HG02884 (cell line): ENCODE measurements around the gene CABP7.

ENCODE experiments used
- ATAC-seq: cut with Tn5 transposase; IDR thresholded peaks from one replicate; pipeline ENCODE4 v1.9.1; 2021; ENCODE audit warnings: mild to moderate bottlenecking, moderate library complexity; ENCODE audit not compliant: unreplicated experiment

Gene CABP7

DNA sequence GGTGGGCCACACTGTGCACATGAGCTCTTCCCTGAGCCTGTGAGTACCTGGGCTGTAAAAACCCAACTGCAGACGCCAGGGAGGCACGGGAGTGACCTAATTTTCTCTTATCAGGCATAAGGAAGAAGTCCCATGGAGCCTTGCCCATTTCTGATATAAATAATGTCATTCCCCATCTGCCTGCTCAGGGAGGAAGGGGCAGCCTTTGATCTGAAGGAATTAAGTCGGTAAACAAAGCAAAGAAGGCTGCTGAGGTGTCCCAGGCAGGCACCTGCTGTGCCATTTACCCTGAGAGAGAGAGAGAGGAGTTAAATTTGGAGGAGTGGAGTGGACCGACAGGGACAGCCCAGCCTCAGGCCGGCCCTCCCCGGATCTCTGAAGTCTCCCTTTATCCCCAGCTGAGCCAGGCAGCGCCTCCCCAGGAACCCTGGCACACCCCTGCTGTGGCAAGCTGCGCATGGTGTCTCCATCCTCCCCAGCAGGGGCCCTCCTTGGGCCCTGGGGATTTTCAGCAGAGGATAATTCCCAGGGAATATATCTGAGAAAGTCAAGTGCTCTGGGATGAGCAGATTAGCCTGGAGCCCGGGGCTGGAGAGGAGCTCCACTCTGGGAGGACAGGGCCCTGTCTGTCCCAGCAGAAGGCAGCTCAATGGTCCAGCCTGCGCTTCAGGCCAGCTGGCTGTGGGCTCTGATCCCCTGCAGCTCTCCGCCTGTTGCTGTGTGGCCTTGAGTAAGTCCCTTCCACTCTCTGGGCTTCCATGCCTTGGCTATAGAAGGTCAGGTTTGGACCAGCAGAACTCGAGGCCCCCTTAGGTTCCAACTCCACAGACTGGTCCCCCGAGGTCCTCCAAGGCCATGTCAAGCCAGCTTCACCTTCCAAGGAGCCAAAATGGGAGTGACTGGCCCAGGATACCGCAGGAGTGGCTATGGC is 17.5 kb upstream of the CABP7 start:
- no peak for ATAC-seq

DNA sequence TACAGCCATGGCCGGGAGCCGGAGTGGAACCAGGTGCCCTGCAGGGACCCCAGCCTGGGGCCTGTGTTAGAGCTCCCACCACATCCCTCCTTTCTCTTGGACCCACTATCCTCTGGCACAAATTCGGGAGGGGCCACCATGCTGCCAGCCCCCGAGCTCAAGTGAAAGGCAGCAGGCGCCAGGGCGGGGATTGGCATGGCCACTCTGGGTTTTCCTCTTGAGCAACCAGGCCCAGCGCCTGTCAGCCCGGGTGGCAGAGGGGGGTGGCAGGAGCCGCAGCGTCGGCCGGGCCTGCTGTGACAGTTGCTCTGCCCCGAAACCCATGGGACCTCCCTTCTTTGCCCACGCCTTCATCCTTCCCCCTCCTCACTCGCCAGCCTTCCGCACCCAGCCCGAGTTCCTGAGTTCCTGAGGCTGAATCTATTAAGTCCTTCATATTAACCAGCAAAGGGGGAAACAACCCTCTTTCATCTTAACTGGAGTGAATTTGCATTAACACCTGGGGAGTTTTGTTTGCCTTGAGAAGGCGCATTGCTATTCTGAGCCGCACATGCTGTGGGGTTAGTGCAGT is 16.8 kb upstream of the CABP7 start:
- no peak for ATAC-seq

DNA sequence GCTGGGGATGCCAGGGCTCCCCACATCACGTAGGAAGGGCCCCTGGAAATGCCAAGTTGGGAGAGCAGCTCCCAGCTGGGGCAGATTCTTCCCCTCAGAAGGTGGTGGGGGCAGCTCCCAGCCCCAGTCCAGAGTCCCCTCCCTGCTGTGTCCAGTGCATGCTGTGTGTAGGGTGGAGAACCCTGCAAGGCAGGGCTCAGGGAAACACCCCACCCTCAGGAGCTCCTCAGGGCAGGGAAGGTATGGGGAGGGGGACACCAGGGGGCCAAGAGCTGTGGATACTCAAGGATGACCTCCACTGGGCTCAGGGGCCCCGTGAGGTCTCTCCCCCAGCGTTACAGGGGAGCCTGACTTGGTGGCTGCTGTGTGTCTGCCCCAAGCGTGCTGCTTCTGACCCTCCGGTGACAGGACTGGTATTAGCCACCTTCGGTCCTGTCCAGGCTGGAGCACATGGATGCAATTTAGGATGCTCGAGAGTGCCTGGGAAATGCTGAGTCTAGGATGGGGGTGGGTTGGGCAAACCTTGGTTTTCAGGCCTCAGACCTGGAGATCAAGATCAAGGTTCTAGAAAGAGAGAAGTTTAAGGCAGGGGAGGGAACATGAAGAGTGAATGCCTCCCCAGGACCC is 16.1 kb upstream of the CABP7 start:
- no peak for ATAC-seq

DNA sequence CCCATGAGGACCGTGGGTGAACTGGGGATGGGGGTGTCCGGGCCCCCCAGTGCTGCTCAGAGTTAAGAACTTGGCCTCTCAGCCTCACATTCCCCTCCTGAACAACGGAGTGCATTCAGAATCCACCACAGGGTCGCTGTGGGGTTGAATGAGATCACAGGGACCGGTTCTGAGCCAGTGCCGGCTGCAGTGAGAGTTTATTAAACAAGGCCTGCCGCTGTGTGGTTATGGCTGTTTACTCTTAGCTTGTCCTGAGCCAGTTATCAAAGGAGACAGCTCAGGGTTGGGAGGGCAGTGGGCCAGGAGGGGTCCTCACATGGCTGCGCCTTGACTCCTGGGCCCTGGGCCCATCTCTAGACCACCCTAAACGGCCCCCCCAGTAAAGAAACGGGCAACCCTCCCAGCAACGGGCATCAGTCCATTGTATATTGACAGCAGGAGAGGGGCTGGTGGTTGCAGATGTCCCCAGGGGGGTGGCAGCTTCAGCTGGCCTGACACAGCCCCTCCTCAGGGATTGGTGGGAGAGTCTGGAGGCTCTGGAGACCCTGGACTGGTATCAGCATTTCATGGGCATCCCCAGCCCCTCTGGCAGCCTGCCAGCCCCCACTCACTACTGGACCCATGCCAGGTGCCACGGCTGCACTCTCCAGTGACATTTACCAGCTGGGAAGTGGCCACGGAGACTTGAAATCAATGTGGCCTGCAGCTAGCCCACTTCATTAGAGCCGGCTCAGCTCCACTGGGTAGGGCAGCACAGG is 15.1 kb upstream of the CABP7 start:
- ATAC-seq = no peak

DNA sequence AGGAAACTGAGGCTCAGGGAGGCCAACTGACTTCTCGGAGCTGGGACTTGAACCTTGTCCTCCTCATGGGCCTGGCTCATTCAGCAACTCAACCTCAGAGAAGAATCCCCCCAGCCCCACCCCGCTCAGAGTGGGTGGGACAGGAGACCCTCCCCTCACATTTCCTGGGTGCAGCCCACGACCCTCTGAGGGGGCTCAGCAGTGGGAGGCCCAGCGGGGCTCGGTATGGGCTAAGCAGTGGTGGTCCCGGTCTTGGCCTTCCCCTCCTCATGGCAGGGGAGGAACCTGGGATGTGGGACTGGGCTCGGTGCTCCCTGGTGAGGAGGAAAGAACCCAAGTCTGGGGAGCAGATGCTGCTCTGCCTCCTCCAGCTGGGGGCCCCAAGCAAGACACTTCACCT is 14.2 kb upstream of the CABP7 start:
- no peak for ATAC-seq

DNA sequence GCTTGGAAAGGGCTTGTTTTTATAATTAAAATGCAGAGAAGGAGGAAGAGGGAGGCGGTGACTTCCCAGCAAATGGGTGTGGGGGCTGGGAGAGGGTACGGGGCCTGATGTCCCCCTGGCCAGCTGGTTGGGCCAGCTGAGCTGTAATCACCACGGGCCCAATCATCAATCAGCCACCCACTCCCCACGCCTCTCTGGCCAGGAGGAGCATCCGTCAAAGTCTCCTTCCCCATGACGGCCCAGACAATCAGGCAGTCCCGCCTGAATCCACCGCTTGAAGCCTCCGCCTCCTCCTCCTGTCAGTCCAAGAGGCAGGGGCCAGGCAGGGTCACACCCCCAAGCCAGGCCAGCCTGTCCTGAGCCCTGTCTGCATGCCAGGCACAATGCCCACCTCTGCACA is 13.3 kb upstream of the CABP7 start:
- no peak for ATAC-seq

DNA sequence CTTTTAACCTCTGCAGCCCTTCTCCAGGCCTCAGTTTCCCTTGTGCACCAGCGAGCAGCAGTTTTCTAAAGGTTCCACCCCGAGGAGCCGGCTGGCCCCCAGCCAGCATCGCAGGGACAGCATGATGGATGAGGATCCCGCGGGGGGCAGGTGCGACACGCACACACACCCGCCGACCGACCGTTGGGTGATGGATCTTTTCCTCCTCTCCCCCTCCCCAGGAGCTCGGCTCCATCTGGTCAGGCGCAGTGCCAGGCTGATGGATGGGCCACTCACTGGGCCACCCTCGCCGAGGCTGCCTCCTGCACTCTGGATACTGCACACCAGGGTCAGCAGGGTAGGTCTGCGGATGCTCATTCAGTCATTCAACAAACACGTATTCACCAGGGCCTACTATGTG is 12.8 kb upstream of the CABP7 start:
- no peak for ATAC-seq

DNA sequence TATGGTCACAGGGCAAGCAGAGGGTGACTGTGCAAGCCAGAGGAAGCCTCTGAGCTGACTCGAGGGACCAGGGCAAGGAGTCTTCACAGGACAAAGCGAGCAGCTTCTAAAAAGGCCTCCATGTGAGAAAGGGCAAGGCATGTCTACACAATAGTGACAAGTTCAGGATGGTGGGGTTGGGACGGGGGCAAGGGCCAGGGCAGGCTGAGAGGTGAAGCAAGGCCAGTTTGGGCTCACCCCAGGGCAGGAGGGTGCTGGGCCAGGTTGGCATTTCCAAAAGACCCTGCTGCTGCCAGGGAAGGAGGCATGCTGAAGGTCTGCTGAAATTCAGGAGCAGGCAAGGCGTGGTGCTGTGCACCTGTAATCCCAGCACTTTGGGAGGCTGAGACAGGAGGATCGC is 12.3 kb upstream of the CABP7 start:
- ATAC-seq = no peak

DNA sequence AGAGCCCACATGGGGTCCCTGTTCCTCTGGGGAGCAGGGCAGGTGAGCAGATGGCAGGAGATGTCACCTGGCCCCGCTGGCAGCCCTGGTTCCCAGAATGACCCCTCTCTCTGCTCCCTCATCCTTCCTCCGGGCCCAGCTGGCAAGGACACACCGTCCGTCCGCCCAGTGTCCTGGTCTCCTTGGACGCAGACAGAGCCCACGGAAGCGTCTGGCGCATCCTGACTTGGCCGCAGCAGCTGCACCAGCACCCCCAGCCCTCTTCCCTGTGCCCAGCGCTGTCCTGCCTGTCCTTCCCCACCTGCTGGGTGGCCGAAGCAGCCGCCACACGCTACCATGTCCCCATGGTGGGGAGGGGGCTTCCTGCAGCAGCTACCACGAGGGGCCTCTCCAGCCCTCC is 9.6 kb upstream of the CABP7 start:
- no peak for ATAC-seq

DNA sequence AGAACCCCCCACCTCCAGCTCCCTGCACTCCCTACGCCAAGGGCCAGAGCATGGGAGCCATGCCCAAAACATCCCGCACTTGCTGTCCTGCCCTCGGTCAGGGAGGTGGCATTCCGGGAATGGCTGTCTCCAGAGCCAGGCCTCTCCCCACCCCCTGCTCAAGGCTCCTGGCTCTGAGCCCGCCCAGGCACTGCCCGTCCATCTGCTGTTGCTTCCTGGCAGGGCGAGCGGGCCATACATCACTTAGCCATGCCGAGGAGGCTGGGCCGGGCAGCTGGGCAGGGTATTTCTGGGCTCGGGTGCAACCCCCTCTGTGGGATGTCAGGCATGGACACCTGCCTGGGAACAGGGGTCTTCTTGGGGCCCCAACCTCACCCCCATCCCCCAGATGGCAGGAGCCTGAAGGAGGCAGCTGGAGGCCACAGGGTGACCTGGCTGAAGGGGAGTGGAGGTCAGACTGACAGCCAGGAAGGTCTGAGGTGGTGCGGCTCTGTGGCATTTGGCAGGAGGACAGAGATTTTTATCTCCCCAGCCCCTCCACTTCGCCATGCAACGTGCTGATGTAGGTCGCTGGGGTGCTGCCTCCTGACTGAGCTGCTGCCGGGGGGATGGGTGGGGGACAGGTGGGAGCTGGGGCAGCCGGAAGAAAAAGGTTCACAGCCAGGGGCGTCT is 8.7 kb upstream of the CABP7 start:
- no peak for ATAC-seq

DNA sequence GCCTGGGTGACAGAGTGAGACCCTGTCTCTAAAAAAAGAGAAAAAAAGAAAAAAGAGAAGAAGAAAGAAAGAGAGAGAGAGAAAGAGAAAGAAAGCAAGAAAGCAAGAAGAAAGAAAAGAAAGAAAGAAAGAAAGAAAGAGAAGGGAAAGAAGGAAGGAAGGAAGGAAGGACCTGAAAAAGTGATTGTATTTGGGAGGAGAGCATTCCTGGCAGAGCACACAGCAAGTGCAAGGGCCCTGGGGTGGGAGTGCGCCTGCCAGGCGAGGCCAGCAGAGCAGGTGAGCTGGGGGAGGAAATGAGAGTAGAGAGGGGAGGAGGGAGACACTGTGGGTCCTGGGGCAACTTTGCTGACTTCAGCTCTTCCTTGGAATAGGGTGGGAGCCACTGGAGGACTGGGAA is 7.7 kb upstream of the CABP7 start:
- ATAC-seq = no peak

DNA sequence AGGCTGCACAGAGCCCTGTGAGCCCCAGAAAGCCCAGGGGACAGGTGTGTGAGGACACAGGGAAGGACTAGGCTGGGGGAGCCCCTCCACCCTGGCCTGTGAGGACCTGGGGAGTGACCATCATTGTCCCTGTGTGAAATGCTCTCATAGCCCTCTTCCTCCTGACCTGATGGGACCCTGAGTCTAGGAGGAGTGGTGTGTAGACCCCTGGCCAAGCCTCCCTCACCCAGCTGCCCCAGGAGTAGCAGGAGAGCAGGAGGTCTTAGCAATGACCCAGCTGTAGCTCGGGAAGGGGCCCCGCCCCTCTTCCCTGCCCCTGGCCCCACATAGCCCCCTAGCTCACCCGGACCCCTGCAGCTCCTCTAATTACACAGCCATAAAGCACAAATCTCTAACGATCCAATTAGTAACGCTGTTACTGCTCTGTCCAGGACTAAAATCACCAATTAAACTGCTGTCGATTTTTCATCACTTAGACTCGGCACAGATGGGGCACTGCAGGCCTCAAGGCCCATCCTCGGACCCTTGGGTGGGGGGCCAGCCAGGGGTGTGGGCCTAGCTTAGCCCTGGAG is 6.6 kb upstream of the CABP7 start:
- ATAC-seq = no peak

DNA sequence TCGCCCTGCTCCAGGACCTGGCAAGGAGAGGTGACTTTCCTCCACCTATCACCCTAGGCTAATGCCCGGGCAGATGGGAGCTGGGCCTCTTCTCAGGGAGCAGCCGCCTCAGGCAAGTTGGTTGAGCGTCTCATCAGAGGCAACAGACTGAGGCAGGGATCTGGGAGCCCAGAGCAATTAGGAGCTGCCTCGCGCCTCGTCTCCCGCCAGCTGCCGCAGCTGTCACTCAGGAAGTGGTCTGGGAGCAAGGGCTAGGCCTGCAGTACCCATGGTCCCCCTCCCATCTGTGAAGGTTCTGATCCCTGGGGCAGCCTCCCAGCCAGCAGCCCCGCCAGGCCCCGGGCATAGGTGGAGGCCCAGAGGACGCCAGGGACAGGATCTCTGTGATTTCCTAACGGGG is 4.6 kb upstream of the CABP7 start:
- no peak for ATAC-seq

DNA sequence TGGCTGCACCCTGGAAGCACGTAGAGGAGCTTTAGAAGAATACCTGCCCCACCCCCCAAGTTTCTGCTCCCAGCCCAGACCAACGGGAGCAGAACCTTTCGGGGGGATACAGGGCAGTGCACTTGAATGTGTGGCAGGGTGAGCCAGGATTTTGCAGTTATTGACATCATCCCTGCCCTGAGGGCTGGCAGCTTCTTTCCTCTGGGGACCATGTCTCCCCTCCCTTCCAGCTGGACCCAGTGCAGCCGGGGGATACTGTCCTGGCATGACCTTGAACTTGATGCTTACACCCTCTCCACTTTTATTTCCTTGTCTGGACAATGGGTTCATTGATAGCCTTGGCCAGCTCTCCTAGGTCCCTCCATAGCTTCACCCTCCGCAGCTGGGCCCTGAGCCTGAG is 4.1 kb upstream of the CABP7 start:
- ATAC-seq = no peak

DNA sequence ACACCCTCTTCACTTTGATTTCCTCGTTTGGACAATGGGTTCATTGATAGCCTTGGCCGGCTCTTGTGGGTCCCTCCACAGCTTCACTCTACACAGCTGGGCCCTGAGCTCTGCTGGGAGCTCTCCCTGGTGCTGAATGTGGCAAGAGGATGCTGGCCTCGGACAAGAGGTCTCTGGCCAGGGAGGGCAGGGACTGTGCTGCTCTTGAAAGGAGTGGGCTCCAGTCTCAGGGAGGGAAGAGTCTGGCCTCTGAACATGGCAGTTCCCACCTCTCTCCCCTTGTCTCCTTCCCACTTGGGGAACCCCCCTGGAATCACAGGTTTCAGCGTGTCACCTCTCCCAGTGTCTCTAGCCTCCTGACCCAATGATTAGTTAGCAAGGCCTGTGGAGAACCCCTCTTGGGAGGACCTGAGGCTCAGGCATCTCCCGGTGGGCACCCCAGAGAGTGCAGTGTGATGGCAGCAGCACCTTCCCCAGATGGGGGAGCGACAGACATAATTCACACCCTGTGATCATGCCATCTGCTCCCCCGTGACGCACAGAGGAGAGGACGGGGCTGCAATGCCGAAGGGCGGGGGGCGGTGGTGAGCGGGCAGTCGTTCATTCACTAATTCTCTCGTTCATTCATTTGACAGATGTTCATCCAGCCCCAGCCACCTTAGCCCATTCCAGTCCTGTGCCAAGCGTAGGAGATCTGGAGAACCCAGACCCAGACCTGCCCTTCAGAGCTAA is 2.8 kb upstream of the CABP7 start:
- ATAC-seq = no peak

DNA sequence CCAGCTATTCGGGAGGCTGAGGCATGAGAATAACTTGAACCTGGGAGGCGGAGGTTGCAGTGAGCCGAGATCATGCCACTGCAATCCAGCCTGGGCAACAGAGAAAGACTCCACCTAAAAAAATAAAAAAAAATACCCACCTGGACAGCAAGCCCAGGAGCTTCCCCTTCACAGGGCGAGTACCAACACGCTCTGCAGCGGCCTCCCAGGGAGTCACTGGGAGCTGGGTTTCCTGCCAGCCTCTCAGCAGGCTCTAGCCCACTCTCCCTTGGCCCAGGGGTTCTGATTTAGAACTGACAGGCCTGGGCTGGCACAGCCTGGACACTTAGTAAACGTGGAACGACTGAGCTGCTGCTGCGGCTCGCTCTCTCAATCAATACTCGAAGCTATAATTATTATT is 2.0 kb upstream of the CABP7 start:
- ATAC-seq = no peak

DNA sequence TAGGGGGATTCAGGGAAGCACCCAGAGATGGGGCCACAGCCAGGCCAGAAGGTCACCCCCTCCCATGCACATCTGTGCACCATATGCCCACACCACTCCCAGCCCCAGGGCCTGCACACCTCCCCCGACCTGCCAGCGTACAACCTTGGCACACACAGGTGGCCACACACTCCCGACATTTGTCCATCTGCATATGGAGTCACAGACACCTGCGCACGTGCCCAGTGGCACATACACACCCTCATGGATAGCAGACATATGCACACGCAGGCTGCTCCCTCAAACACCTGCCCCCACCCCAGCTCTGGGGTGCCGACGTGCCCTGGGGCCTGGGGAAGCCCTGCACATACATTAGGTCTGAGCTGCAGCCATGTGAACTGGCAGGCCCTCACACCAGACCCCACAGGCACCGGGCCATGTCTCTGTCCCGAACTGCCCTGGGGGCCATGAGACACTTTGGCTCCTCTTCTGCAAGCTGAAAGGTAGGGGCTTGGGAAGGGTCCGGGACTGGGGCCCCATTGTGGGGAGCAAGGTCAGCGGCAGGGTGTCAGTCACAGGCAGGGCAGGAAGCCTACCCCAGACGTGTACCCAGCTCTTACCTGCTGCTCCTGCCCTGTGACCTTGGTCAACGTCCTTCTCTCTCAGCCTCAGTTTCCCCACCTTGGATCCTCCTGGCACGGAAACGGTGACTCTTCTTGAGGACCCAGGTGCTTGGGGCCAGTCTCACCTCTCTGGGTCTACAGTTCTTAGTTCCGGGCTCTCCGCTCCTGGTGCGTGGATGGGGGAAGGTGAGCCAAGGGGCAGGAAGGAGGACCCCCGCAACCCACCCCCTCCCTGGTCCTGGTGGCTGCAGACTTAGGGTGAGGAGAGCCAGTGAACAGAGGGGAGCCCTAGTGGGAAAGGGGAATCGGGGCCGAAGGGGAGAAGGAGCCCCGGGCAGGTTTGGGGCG is 579 bp upstream of the CABP7 start:
- no peak for ATAC-seq

DNA sequence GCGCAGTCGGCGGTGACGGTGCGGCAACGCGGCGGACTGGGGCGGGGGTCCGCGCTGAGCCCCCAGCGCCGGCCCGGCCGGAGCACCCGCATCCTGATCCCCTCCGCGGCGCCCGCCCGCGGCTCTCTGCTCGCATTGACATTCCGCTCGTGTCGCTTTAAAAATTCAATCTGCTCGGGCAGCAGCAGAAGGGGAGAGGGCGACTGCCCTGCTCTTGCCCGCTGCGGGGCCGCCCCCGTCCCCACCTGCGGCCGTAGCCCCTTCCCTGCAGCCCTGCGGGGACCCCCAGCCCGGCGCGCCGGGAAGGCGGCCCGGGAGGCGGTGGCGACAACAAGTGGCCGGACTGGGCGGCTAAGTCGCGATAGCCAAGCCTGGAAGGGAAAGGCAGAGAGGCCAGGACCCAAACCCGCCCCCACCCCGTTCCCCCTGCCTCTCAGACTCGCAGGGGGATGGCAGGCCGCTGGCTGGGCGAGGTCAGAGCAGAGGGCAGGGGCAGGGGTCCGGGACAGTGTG is 1.1 kb downstream of the CABP7 start:
- no peak for ATAC-seq

DNA sequence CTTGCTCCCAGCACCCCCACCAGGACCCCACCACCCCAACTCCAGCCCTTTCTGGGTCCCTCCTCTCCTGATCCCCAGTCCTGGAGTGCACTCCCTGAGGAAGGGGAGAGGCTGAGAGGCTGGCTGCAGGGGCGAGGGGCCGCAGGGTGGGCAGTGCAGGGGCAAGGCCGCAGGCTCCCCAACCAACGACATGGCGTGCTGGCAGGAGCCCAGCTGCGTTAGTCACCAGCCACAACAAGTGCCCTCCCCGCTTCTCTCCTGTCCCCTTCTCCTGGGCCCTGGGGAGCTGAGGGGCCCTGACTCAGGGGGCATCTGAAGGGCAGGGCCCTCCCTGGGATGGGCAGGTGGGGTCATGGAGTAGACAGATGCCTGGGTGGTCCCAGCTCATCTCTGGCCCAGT is 2.3 kb downstream of the CABP7 start:
- ATAC-seq = no peak
